LoVo (cell line): Measurements from ENCODE around the gene CLIP1.
A peak's percentile ranks its signal among the peaks of the same experiment; 100 is the strongest.
"Not testable (repeated sequence)": the region's sequence is repeated elsewhere in the genome, so short reads cannot be mapped to it uniquely, and the experiment has no call there.

Experiments
- DNase-seq: peaks from one replicate; pipeline ENCODE4 v3.0.0-alpha.2; 2016; ENCODE audit warnings: low spot score

The CLIP1 gene

DNA sequence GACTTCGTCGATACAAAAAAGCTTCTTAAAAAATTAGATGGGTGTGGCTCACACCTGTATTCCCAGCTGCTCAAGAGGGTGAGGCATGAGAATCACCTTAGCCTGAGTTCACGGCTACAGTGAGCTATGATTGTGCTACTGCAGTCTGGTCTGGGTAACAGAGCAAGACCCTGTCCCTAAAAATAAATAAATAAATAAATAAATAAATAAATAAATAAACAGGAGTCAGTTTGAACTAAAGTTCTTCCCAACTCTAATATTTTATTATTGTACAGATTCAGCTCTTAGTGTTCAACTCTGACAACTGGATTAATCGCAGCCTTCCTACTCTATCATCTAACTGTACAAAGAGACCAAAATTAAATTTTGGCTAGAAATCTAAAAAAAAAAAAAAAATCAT is 12.7 kb upstream of the CLIP1 start:
- no peak for DNase-seq

DNA sequence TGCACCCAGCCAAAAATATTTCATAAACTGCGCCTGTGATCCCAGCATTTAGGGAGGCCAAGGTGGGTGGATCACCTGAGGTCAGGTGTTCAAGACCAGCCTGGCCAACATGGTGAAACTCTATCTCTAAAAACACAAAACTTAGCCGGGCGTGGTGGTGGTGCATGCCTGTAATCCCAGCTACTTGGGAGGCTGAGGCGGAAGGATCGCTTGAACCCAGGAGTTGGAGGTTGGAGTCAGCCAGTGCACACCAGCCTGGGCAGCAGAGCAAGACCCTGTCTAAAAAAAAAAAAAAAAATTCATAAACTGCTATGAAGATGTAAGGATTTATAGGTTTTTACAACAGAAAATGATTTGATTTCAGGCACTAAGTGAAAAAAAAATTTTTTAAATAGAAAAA is 6.6 kb upstream of the CLIP1 start:
- DNase-seq = not testable (repeated sequence)

DNA sequence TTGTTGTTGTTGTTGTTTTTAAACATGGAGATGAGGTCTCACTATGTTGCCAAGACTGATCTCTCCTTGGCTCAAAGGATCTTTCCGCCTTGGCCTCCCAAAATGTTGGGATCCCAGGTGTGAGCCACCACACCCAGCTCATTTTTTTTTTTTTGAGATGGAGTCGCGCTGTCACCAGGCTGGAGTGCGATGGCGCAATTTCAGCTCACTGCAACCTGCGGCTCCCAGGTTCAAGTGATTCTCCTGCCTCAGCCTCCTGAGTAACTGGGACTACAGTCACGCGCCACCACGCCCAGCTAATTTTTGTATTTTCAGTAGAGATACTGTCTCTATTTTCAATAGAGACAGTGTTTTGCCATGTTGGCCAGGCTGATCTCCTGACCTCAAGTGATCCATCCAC is 4.9 kb upstream of the CLIP1 start:
- no peak for DNase-seq

DNA sequence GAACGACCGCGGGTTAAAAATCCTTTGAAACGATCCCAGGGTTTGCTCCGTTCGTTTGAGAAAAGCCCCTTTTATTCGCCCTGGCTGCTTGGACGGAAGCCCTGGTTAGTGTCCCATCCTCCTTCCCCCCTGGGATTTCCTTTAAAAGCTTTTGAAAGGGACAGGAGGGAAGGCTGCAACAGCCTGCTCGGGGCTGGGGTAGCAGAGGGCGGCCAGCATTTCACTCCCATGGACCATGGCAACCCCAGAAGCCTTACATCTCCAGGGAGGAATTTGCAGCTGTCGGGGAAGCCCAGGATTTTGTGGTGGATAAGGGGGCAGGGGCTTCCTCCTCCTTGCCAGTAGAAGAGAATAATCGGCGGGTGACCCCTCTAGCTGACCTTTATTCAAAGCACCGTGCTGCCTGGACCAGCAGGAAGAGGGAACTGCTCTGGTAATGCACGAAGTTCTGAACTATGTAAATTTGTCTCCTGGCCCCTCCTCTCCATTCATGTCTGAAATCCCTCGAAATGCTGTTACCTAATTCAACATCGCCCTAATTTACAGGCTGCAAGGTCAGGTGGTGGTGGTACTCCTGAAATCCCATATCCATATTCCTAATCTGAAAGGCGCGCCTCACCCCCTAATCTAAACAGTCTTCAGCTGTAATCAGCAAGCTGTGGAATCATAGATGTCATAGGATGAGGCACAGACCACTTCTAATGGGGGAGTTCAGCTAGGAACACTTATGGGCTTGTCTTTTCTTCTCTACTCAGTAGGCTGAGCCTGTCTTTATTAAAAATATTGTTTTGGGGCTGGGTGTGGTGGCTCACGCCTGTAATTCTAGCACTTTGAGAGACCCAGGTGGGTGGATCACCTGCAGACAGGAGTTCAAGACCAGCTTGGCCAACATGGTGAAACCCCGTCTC is 1.0 kb upstream of the CLIP1 start:
- DNase-seq = no peak

DNA sequence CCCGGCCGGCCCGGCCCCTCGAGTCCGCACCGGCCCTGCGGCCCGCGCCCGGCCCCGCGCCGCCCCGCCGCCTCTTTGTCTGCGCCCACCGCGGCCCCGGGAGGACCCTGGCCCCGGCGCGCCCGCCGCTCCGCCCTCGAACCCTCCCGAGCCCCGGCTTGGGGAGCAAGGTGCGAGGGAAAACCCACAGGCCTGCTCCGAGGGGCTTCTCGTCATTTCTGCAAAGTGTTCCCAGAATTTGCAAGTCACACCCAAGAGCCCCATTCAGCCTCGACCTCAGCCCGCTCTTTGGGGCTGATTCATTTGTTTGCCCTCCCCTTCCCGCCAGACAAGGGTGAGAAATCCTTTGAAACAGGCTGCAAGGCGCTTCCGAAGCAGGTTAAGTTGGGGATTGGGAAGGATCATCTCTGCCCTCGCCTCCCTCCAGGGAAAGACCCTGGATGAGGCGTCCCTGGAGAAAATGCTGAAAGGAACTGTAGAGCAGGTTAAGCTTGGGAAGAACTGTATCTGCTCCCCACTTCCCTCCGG is 325 bp upstream of the CLIP1 start:
- DNase-seq = no peak

DNA sequence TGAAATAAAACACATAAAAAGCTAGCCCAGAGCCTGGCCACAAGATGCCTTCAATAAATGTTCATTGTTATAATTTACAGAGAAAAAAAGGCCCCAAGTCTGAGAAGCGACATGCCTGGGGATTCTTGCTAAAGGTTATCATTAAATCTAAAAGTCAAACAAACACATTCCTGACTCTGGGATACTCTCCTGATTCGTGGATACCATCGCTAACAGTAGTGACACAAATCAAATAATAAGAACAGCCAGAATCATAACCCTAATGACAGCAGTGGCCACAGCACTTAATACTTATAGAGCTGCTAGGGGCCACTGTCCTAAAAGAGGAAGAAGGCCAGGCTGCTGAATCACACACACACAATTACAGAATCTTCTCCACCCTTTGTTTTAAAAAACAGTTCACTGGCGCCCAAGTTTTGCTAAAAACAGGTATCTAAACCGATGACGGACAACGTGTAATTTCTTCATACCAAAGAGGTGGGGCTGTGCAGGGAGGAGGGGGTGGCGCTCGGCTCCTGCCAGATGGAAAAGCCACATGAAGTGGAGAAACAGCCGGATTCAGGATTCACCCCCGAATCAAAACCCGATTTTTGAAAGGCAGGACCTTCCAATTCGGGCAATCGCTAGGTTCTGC is 1.2 kb downstream of the CLIP1 start:
- no peak for DNase-seq

DNA sequence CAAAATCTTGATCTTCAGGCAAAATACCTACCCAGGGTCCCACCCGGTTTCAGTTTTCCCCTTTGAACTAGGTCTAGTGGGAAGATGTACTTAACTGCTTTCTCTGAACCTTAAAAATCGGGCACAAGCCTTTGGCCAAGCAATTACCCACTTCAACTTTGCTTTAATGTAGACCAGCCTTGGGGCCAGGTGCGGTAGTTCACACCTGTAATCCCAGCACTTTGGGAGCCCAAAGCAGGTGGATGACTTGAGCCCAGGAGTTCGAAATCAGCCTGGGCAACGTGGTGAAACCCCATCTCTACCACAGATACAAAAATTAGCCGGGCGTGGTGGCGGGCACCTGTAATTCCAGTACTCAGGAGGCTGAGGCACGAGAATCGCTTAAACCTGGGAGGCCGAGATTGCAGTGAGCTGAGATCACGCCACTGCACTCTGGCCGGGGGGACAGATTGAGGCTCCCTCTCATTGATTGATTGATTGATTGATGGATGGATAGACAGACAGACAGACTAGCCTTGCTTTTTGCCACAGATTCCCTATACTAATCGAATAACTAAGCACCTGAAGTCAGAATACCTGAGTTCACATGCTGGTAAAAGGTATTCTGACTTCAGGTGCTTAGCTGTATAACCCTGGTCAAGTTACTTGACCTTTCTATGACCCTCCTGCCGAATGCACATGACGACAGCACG is 1.9 kb downstream of the CLIP1 start:
- no peak for DNase-seq

DNA sequence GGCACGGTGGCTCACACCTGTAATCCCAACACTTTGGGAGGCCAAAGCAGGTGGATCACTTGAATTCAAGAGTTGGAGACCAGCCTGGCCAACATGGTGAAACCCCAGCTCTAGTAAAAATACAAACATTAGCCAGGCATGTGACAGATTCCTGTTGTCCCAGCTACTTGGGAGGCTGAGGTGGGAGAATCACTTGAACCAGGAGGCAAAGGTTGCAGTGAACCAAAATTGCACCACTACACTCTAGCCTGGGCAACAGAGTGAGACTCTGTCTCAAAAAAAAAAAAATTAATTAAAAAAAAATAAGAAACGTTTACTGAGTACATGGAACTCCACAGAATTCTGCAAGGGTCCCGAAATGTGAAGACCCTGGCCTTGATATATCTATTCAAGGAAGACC is 3.4 kb downstream of the CLIP1 start:
- not testable (repeated sequence) for DNase-seq

DNA sequence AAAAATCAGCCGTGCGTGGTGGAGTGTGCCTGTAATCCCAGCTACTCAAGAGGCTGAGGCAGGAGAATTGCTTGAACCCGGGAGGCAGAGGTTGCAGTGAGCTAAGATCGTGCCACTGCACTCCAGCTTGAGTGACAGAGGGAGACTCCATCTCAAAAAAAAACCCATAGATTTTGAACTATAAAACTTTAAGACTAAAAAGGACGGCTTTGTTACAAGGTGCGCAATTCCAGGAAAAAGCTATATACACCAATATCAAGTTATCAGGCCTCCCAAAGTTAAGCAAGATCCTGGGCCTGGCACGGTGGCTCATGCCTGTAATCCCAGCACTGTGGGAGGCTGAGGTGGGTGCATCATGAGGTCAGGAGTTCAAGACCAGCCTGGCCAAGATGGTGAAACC is 6.8 kb downstream of the CLIP1 start:
- DNase-seq = not testable (repeated sequence)

DNA sequence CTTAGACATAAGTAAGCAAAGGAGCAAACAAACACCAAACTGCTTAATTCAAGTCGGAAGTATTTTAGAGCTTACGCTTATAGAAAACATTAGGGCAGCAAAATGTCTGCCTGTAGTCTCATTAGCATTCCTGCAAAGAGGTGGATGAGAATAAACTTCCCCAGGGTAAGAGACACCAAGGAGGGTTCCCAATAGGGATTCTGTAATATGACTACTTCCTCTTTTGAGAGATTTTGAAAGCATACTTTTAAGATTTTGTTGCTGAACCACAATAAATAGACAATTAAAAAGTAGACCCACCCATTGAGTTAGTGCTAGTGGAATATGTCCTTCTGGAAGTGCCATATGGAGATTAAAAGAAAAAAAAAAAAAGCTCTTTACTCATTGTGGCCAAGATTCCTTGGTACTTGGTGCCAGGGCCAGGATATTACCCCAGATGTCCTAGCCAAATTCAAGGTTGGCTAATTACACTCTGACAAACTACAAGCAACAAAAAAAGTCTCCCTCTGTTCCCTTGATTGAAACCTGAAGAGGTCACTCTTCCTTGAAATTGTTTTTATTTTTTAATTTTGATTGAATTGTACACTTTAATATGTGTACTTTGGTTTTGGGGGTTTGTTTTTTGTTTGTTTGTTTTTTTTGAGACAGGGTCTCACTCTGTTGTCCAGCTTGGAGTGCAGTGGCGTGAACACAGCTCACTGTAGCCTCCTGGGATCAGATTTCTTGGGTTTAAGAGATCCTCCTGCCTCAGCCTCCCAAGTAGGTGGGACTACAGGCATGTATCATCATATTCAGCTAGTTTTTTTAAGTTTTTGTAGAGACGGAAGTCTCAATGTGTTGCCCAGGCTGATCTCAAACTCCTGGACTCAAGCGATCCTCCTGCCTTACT is 8.7 kb downstream of the CLIP1 start:
- no peak for DNase-seq

DNA sequence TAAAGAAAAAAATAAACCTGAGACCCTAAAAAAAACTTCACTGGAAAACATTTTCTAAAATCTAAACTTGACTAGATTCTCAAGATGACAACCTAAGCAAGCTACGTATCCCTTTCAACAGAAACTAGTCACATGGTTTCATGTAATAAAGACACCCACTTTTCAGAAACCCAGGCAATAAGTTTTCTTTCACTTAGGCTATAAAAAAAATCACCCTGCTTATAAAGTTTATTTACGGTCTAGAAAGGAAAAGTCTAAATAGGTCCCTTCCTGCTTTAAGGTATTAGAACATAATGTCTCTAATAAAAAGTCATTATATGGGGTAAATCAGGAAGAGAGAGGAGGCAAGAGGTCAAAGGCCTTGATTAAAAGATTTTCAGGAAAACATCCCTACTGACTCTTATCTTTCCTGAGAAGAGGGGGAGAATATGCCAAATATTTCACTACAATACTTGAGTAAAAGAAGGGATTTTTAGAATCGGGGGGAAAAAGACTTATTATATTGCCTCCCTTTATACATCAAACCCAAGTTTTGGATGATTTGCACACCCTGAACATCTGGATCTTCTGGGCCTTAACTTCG is 9.5 kb downstream of the CLIP1 start:
- DNase-seq = no peak

DNA sequence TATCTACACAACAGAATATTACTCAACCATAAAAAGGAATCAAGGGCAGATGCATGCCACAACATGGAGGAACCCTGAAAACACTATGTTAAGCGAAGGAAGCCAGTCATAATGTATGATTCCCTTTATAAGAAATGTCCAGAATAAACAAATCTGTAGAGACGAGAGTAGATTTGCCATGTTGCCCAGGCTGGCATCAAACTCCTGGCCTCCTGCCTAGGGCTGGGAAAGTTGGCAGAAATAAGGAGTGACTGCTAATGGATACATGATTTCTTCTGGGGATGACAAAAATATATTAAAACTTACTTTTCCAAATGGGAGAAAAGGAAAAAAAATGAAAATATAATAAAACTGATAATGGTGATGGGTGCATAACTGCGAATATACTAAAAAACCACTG is 10.9 kb downstream of the CLIP1 start:
- DNase-seq = no peak

DNA sequence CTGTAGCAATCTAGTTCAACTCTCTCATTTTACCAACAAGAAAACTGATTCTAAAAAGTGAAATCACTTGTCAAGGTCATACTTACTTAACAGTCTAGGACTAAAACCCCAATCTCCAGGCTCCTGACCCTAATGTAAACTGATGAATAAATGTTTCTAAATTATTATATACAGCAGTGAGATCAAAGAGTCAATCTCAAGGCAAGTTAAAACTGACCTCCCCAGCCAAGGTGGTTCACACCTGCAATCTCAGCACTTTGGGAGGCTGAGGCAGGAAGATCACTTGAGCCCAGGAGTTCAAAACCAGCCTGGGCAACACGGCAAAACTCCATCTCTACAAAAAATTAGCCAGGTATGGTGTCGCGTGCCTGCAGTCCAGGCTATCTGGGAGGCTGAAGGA is 15.3 kb downstream of the CLIP1 start:
- no peak for DNase-seq

DNA sequence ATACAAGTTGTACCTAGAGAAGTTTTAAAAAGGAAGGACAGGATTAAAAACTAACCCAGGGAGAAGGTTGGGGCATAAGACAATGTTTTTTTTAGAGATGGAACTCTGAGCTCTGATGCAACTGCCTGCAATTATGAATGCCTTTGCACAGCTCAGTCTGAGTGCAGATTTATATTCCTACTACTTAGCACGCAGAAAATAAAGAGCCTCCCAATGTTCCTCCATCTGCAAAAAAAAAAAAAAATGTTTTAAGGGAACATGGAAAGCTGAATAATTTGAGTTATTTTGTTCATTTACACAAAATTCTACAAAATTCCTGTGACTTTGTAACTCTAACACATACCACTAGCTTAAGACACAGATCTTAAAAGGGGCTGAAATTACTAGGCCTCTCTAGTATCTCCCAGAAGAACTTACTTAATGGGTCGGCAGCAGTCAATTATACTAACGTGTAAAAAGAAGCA is 15.7 kb downstream of the CLIP1 start:
- DNase-seq = peak; percentile 83

DNA sequence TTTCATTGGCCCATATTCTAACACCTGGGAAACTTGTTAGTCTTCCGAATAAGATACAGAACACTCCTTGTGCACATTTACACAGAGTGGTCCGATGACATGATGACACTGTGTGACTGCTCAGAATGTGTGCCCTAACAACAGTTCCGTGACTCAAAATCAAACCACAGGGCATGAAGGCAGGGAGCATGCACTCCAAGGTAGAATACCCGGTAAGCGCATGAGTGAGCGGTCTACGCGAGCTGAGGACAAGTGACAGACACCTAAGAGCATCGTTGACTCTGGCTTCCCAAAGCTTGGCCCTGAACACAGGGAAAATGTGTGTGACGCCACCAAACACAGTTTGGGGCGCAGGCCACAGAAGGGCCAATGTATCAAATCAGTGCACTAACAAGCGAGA is 18.6 kb downstream of the CLIP1 start:
- DNase-seq = no peak

DNA sequence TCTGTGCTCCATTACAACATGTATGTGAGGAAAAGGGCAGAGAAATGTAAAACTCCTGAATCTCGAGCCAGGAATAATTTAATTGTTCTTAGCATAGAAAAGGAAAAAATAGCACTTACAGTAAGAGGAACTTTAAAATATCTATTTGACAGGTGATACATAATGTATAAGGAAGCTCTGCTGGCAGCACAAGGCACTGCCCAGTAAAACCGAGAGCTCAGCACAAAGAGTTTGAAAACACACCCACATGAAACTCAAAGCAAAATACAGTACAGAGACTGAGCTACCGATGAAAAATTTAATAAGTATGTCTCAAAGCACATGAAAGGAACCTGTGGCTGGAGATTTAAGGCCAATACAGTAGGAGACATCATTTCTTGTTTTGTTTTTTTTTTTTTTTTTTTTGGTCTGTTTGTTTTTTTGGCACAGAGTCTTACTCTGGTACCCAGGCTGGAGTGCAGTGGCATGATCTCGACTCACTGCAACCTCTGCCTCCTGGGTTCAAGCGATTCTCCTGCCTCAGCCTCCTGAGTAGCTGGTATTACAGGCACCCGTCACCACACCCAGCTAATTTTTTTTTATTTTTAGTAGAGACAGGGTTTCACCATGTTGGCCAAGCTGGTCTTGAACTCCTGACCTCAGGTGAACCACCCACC is 19.2 kb downstream of the CLIP1 start:
- no peak for DNase-seq

DNA sequence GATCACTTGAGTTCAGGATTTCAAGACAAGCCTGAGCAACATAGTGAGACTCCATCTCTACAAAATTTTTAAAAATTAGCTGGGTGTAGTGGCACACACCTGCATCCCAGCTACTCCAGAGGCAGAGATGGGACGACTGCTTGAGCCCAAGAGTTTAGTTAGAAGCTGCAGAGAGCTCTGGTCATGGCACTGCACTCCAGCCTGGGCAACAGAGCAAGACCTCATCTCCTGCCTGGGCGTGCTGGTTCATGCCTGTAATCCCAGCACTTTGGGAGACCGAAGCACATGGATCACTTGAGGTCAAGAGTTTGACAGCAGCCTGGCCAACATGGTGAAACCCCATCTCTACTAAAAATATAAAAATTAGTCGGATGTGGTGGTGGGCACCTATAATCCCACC is 20.2 kb downstream of the CLIP1 start:
- no peak for DNase-seq

DNA sequence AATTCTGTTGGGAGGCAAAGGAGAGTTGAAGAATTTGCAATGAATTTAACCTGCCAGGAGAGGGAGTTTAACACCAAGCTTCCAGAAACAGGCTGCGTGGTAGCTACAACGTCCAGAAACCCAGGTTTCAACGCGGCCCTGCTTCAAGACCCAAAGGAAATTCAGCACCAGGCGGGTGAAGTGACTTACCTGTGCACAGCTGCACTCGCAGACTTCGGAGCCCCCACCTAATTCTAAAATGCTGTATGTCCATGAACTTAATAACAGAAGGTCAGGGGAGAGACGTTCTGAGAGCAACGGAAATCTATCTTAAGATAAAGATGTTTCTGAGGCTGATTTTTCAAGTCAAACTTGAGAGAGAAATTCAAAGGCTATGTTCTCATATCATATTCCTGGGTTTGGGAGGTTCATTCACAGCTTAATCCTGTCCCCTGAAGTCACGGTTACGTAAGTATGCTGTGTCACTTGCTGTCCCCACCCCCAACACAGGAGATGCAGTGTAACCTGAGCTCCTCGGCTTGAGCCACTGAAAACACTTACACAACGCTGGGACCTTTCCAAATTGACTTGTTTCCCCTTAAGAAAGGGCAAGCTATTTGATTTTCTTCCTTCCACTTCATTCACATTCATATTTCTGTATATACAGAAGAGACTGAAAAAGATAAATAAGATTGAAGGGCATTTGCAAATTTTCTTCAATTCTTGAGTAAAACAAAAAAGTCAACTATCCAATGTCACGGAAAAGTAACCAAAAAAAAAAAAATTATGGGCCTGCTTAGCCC is 22.7 kb downstream of the CLIP1 start:
- peak; percentile 72 for DNase-seq

DNA sequence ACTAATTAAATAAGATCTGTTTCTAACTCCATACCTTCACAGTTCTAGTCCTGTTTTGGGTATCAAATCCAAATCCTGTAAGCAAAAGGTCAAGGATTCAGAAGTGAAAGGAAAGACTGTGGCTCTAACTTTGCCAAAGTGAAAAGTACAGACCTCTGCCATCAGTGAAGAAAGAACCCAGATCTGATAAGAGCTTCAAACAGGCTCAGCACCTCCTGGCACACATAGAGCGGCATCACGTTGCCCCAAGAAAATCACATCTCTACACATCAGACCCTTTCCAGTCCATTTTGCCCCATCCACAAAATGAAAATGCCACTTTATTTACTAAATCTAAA is 23.2 kb downstream of the CLIP1 start:
- DNase-seq = no peak

DNA sequence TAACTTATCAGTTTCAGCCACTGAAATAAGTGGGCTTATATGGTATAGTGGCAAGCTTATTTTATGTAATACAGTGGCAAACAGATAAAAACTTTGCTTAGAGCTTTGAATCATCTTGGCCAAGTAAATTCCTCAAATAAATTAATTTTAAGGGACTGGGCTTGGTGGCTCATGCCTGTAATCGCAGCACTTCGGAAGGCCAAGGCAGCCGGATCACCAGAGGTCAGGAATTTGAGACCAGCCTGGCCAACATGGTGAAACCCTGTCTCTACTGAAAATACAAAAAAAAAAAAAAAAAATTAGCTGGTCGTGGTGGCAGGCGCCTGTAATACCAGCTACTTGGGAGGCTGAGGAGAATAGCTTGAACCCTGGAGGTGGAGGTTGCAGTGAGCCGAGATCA is 24.5 kb downstream of the CLIP1 start:
- DNase-seq = not testable (repeated sequence)
